Measurements from ENCODE around the gene RWDD2A. TPM values are rescaled to one million over a fixed set of nuclear protein-coding genes. Genes with fewer than 3 reads are reported as not detected.

The RWDD2A gene
- total and polyA plus RNA-seq, 2 donors (not counting 1 experiment from before 2014, with no cell fraction given): 4.6 to 6.9 TPM

GRCh38 chr6:83153883-83154521 is 39.2 kb upstream of the RWDD2A start:
- H3K27me3 ChIP-seq (ENCODE audit: control insufficient read depth, insufficient read depth, low read length): no peaks in the 10 kb centered on the region
- no peaks in the 10 kb centered on the region for H3K4me1 ChIP-seq (ENCODE audit: control insufficient read depth, extremely low read depth, insufficient read depth, low read length)
- no peaks in the 10 kb centered on the region for H3K9me3 ChIP-seq (ENCODE audit: control insufficient read depth, insufficient read depth, low read depth, low read length)
- H3K4me3 ChIP-seq (replicated peaks in 1 of 4; ENCODE audit: control extremely low read depth in 1 of 4, insufficient read depth in 1 of 4, low read depth in 3 of 4, low read length in 4 of 4): no peak overlapping the region
- TF ChIP-seq CTCF (conservative IDR thresholded peaks at IDR 0.05 in 1 of 2, IDR thresholded peaks at IDR 0.05 in 1 of 2; ENCODE audit: low read depth in 1 of 2, low read length in 2 of 2) (no peak), EZH2 (IDR thresholded peaks at IDR 0.05; ENCODE audit: low read length, missing control alignments) (no peak)
- no peak overlapping the region for H2AFZ ChIP-seq (ENCODE audit: low read length)
- H3K9ac ChIP-seq (ENCODE audit: insufficient read depth, low read length): no peak overlapping the region
- no peaks in the 10 kb centered on the region for H3K79me2 ChIP-seq (ENCODE audit: control insufficient read depth, insufficient read depth, low read length)
- peak in 1 of 2 donors; percentile 6 for DNase-seq (ENCODE audit: low read depth in 2 of 2)
- H3K27ac ChIP-seq (ENCODE audit: insufficient read depth, low read length): no peak overlapping the region
- no peaks in the 10 kb centered on the region for H4K20me1 ChIP-seq (ENCODE audit: control insufficient read depth, extremely low read depth, insufficient read depth, low read length)
- no peak overlapping the region for H3K4me2 ChIP-seq (ENCODE audit: extremely low read depth, insufficient read depth, low read length)
- H3K36me3 ChIP-seq (ENCODE audit: control insufficient read depth, insufficient read depth, low read length): no peaks in the 10 kb centered on the region

DNA sequence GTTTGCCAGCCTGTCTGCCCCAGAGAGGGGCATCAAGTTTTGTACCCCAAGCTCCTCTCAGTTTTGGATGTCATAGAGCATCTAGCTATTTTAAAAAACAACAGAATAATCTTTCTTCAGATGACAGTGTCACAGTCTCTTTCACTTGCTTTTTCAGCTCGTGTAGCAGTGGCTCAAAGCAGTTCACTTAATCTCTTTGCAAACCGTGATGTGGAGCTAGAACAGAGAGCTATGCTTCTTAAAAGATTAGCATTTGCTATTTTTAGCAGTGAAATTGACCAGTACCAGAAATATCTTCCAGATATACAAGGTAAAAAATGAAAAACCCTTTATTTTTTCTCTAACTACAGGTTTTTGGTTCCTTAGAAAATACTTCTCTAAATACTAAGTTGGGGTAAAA is 37.4 kb upstream of the RWDD2A start:
- H3K27ac ChIP-seq (ENCODE audit: insufficient read depth, low read length): no peak overlapping the region
- TF ChIP-seq CTCF (conservative IDR thresholded peaks at IDR 0.05 in 1 of 2, IDR thresholded peaks at IDR 0.05 in 1 of 2; ENCODE audit: low read depth in 1 of 2, low read length in 2 of 2): no peak
- no peak for TF ChIP-seq EZH2 (IDR thresholded peaks at IDR 0.05; ENCODE audit: low read length, missing control alignments)

GRCh38 chr6:83160167-83160566 is 33.0 kb upstream of the RWDD2A start:
- Histone ChIP-seq H3K9ac (ENCODE audit: insufficient read depth, low read length) (no peak overlapping the region), H3K9me3 (ENCODE audit: control insufficient read depth, insufficient read depth, low read depth, low read length) (no peaks in the 10 kb centered on the region), H3K4me2 (ENCODE audit: extremely low read depth, insufficient read depth, low read length) (no peak overlapping the region), H3K79me2 (ENCODE audit: control insufficient read depth, insufficient read depth, low read length) (no peaks in the 10 kb centered on the region), H3K27me3 (ENCODE audit: control insufficient read depth, insufficient read depth, low read length) (no peaks in the 10 kb centered on the region), H3K36me3 (ENCODE audit: control insufficient read depth, insufficient read depth, low read length) (no peaks in the 10 kb centered on the region), H3K4me3 (replicated peaks in 1 of 4; ENCODE audit: control extremely low read depth in 1 of 4, insufficient read depth in 1 of 4, low read depth in 3 of 4, low read length in 4 of 4) (no peak overlapping the region), H2AFZ (ENCODE audit: low read length) (no peak overlapping the region), H4K20me1 (ENCODE audit: control insufficient read depth, extremely low read depth, insufficient read depth, low read length) (no peaks in the 10 kb centered on the region), H3K27ac (ENCODE audit: insufficient read depth, low read length) (no peak overlapping the region), H3K4me1 (ENCODE audit: control insufficient read depth, extremely low read depth, insufficient read depth, low read length) (no peaks in the 10 kb centered on the region)
- DNase-seq (ENCODE audit: low read depth in 2 of 2): no peak
- TF ChIP-seq CTCF (conservative IDR thresholded peaks at IDR 0.05 in 1 of 2, IDR thresholded peaks at IDR 0.05 in 1 of 2; ENCODE audit: low read depth in 1 of 2, low read length in 2 of 2) (no peak), EZH2 (IDR thresholded peaks at IDR 0.05; ENCODE audit: low read length, missing control alignments) (no peak)

More for the DNA sequence above, 37.4 kb upstream of the RWDD2A start:
- no peak overlapping the region for H3K4me3 ChIP-seq (replicated peaks in 1 of 4; ENCODE audit: control extremely low read depth in 1 of 4, insufficient read depth in 1 of 4, low read depth in 3 of 4, low read length in 4 of 4)
- no peaks in the 10 kb centered on the region for H3K4me1 ChIP-seq (ENCODE audit: control insufficient read depth, extremely low read depth, insufficient read depth, low read length)
- no peak for DNase-seq (ENCODE audit: low read depth in 2 of 2)
- no peak overlapping the region for H3K9ac ChIP-seq (ENCODE audit: insufficient read depth, low read length)
- H3K79me2 ChIP-seq (ENCODE audit: control insufficient read depth, insufficient read depth, low read length): no peaks in the 10 kb centered on the region
- no peaks in the 10 kb centered on the region for H4K20me1 ChIP-seq (ENCODE audit: control insufficient read depth, extremely low read depth, insufficient read depth, low read length)
- H3K27me3 ChIP-seq (ENCODE audit: control insufficient read depth, insufficient read depth, low read length): no peaks in the 10 kb centered on the region
- no peak overlapping the region for H3K4me2 ChIP-seq (ENCODE audit: extremely low read depth, insufficient read depth, low read length)
- no peaks in the 10 kb centered on the region for H3K36me3 ChIP-seq (ENCODE audit: control insufficient read depth, insufficient read depth, low read length)
- no peaks in the 10 kb centered on the region for H3K9me3 ChIP-seq (ENCODE audit: control insufficient read depth, insufficient read depth, low read depth, low read length)
- H2AFZ ChIP-seq (ENCODE audit: low read length): no peak overlapping the region
